SK-N-SH (cell line): ENCODE measurements around the gene IMPDH1. TPM values are rescaled to one million over a fixed set of nuclear protein-coding genes. Genes with fewer than 3 reads are reported as not detected.
A peak's percentile ranks its signal among the peaks of the same experiment; 100 is the strongest.

Experiments used
- CTCF ChIA-PET: fragments of 300-600, 350-600 bp; formaldehyde crosslinking; extraction: SDS; loops from one replicate; lab custom pipeline; 2021; lab: Yijun Ruan, JAX
- POLR2A ChIA-PET: fragments of 350-600 bp; sonication (Branson Sonifier 250); formaldehyde crosslinking; extraction: SDS; loops from one replicate; lab custom pipeline; 2020; ENCODE audit warnings: antibody characterized with exemption, inconsistent platforms; lab: Yijun Ruan, JAX
- DNase-seq: peaks from one replicate; pipeline ENCODE4 v3.0.0; 2012
- H2AFZ ChIP-seq: fragments of 200-600 bp; sonication (generic); 2 replicates; pipeline ENCODE4 v1.8.1; 2016; ENCODE audit warnings: antibody characterized with exemption, mild to moderate bottlenecking, low read depth
- H3F3A ChIP-seq: fragments of 200-600 bp; sonication (generic); replicated peaks from 2 replicates; pipeline ENCODE3; 2016; ENCODE audit warnings: antibody characterized with exemption, mild to moderate bottlenecking; ENCODE audit not compliant: insufficient read depth
- H3K27ac ChIP-seq, 2 experiments: fragments of 200-500 bp in 1 of 2; fragments of 200-600 bp in 1 of 2; sonication (Bioruptor generic) in 1 of 2; sonication (generic), shearing (Covaris generic) in 1 of 2; 2 replicates each; pipeline versions ENCODE4 v1.5.1 to v1.6.1; 2014 to 2016; ENCODE audit warnings: low read depth in 2 of 2, inconsistent platforms in 1 of 2, low read length in 1 of 2, mild to moderate bottlenecking in 1 of 2, mixed read lengths in 1 of 2
- H3K27me3 ChIP-seq: fragments of 200-600 bp; sonication (generic), shearing (Covaris generic); 2 replicates; pipeline ENCODE4 v1.6.1; 2016; ENCODE audit warnings: mixed run types; ENCODE audit not compliant: insufficient read depth
- H3K36me3 ChIP-seq, 2 experiments: fragments of 200-500 bp in 1 of 2; fragments of 200-600 bp in 1 of 2; sonication (Bioruptor generic) in 1 of 2; sonication (generic) in 1 of 2; replicated peaks in 1 of 2; 2 replicates each; pipeline versions ENCODE3 to v1.5.1; 2014 to 2016; ENCODE audit warnings: low read length in 1 of 2, mild to moderate bottlenecking in 1 of 2; ENCODE audit not compliant: insufficient read depth in 2 of 2, control insufficient read depth in 1 of 2
- H3K4me1 ChIP-seq, 2 experiments: fragments of 200-500 bp in 1 of 2; fragments of 200-600 bp in 1 of 2; sonication (Bioruptor generic) in 1 of 2; sonication (generic), shearing (Covaris generic) in 1 of 2; 2 replicates each; pipeline versions ENCODE4 v1.5.1 to v1.6.1; 2014 to 2016; ENCODE audit warnings: low read depth in 1 of 2, low read length in 1 of 2, mixed run types in 1 of 2; ENCODE audit not compliant: insufficient read depth in 2 of 2, control insufficient read depth in 1 of 2
- H3K4me2 ChIP-seq: fragments of 200-600 bp; sonication (generic), shearing (Covaris generic); 2 replicates; pipeline ENCODE4 v1.6.1; 2017; ENCODE audit warnings: mixed run types
- H3K4me3 ChIP-seq, 2 experiments: fragments of 200-500 bp in 1 of 2; fragments of 200-600 bp in 1 of 2; sonication (Bioruptor generic) in 1 of 2; sonication (generic), shearing (Covaris generic) in 1 of 2; 2 replicates each; pipeline versions ENCODE4 v1.5.1 to v1.8.1; 2014 to 2016; ENCODE audit warnings: low read depth in 2 of 2, inconsistent platforms in 1 of 2, low read length in 1 of 2, mild to moderate bottlenecking in 1 of 2, mixed read lengths in 1 of 2, moderate library complexity in 1 of 2
- H3K79me2 ChIP-seq: fragments of 200-600 bp; sonication (generic); 2 replicates; pipeline ENCODE4 v1.8.1; 2017; ENCODE audit warnings: mild to moderate bottlenecking; ENCODE audit not compliant: insufficient read depth
- H3K9ac ChIP-seq: fragments of 200-600 bp; sonication (generic); 2 replicates; pipeline ENCODE4 v1.6.1; 2017; ENCODE audit warnings: mixed run types
- H3K9me2 ChIP-seq: fragments of 200-600 bp; sonication (generic); 2 replicates; pipeline ENCODE4 v1.6.1; 2017; ENCODE audit warnings: mixed run types
- H3K9me3 ChIP-seq: fragments of 200-600 bp; sonication (generic); 2 replicates; pipeline ENCODE4 v1.6.1; 2017; ENCODE audit warnings: mixed run types, mild to moderate bottlenecking, moderate library complexity
- H4K20me1 ChIP-seq: fragments of 200-600 bp; sonication (generic); 2 replicates; pipeline ENCODE4 v1.6.1; 2017; ENCODE audit warnings: mild to moderate bottlenecking, mixed run types; ENCODE audit not compliant: insufficient read depth
- CHD2 ChIP-seq: fragments of 150-350 bp; IDR thresholded peaks from 2 replicates; pipeline ENCODE4 v1.6.1; 2018; ENCODE audit warnings: low read length; ENCODE audit not compliant: partially characterized antibody
- ELF1 ChIP-seq: IDR thresholded peaks from 2 replicates; pipeline ENCODE4 v1.4.0; 2012
- FOXJ3 ChIP-seq: sonication (generic); formaldehyde crosslinking; IDR thresholded peaks from 2 replicates; pipeline ENCODE4 v1.5.1; 2020; ENCODE audit warnings: mild to moderate bottlenecking, missing genetic modification reagents
- FOXM1 ChIP-seq: IDR thresholded peaks from 2 replicates; pipeline ENCODE4 v1.4.0; 2012; ENCODE audit warnings: low read depth, mild to moderate bottlenecking
- GATA2 ChIP-seq: sonication (generic); formaldehyde crosslinking; IDR thresholded peaks from 2 replicates; pipeline ENCODE4 v1.5.0; 2020; ENCODE audit warnings: mild to moderate bottlenecking, missing genetic modification reagents
- JUND ChIP-seq: IDR thresholded peaks from 2 replicates; pipeline ENCODE4 v1.4.0; 2012
- NFIC ChIP-seq: IDR thresholded peaks from 2 replicates; pipeline ENCODE4 v1.4.0; 2012; ENCODE audit warnings: borderline replicate concordance
- RAD21 ChIP-seq: IDR thresholded peaks from 2 replicates; pipeline ENCODE4 v1.6.1; 2012; ENCODE audit warnings: mild to moderate bottlenecking, low read length
- RCOR1 ChIP-seq: fragments of 150-350 bp; IDR thresholded peaks from 2 replicates; pipeline ENCODE4 v1.6.1; 2017; ENCODE audit warnings: antibody characterized with exemption, low read length
- RFX5 ChIP-seq: IDR thresholded peaks from 2 replicates; pipeline ENCODE4 v1.6.1; 2012; ENCODE audit warnings: mild to moderate bottlenecking, improper control_type of control experiment, low read length
- RXRA ChIP-seq: IDR thresholded peaks from 2 replicates; pipeline ENCODE4 v1.4.0; 2012; ENCODE audit warnings: low read depth, mild to moderate bottlenecking, borderline replicate concordance
- SMC3 ChIP-seq: IDR thresholded peaks from 2 replicates; pipeline ENCODE4 v1.6.1; 2012; ENCODE audit warnings: low read depth, low read length, improper control_type of control experiment
- TAF1 ChIP-seq: IDR thresholded peaks from 2 replicates; pipeline ENCODE4 v1.6.1; 2012; ENCODE audit warnings: low read depth, mild to moderate bottlenecking, low read length, moderate library complexity, borderline replicate concordance
- YY1 ChIP-seq: IDR thresholded peaks from 2 replicates; pipeline ENCODE4 v1.4.0; 2012; ENCODE audit warnings: low read depth, mild to moderate bottlenecking
- WGBS: methylation state at CpG from one replicate; pipeline ENCODE4 v1.1.6; 2017; ENCODE audit warnings: low lambda C conversion rate; 5-methylcytosine and 5-hydroxymethylcytosine counted together
- polyA plus RNA-seq, 3 experiments: library from polyadenylated mRNA; depleted of rRNA; stranded (reverse); fragments of >200 nt; gene quantifications; 2 replicates each; pipeline ENCODE4 v1.2.3, GENCODE V29; 2012
- TF ChIP-seq, protein P1 (sequence below): fragments of 150-350 bp; IDR thresholded peaks from 2 replicates; pipeline ENCODE4 v1.6.1; 2017; ENCODE audit warnings: antibody characterized with exemption, low read length, low read depth, borderline replicate concordance
- TF ChIP-seq, protein P2 (sequence below): IDR thresholded peaks from 2 replicates; pipeline ENCODE4 v1.4.0; 2012; ENCODE audit warnings: low read depth, borderline replicate concordance
- TF ChIP-seq, protein P3 (sequence below): IDR thresholded peaks from 2 replicates; pipeline ENCODE4; 2012
- TF ChIP-seq, protein P4 (sequence below): fragments of 200-600 bp; sonication (generic); IDR thresholded peaks from 2 replicates; pipeline ENCODE4 v1.6.1; 2017; ENCODE audit warnings: antibody characterized with exemption, mild to moderate bottlenecking, moderate library complexity
- TF ChIP-seq, protein P5 (sequence below): fragments of 150-350 bp; IDR thresholded peaks from 2 replicates; pipeline ENCODE4 v1.6.1; 2016; ENCODE audit warnings: mild to moderate bottlenecking, low read depth, low read length

IMPDH1 gene
- polyA plus RNA-seq, 1 of the 3 experiments (the other 2 are of a cell fraction) = 80.4 TPM

DNA sequence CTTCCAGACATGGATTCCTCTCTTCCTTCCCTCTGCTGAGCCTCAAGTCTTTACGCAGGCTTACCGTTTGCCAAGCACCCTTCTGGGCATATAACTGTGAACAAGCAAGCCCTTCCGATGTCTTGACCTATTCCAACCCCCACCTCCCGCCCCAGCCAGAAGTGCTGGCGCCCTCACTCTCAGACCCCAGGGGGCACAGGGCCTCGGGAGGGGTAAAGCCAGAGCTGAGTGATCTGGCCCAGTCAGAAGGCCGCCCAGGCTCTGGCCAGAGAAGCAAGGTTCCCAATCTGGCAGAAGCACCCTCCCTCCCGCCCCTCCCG lies 49.5 kb downstream of the IMPDH1 start:
- peak; percentile 69 for TF ChIP-seq FOXJ3 (CRISPR knock-in tag)
- TF ChIP-seq, protein P1, sequence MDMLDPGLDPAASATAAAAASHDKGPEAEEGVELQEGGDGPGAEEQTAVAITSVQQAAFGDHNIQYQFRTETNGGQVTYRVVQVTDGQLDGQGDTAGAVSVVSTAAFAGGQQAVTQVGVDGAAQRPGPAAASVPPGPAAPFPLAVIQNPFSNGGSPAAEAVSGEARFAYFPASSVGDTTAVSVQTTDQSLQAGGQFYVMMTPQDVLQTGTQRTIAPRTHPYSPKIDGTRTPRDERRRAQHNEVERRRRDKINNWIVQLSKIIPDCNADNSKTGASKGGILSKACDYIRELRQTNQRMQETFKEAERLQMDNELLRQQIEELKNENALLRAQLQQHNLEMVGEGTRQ = no peak

DNA sequence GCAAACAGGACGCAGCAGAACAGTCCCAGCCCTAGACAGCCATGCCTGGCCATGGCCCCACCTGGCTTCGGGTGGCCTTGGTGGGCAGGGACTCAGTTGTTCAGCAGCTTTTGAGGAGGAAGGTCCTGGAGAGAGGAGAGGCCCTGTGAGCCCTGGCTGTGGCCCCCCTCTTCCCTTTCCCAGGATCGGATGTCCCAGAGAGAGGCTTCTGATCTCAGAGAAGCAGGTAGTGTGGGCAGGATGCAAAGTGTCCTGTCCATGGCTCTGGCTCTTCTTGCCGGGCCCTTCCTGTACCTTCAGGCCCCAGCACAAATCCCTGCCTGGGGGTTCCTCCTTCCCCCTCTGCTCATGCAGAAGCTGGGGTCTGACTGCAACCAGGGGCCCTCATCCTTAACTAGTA lies 49.8 kb downstream of the IMPDH1 start:
- ChIA-PET CTCF (interaction anchor here (1.1 to 20.2 kb wide), 5 partner anchors 13 to 157 kb away, joined by 3 to 493 read pairs (median 21); partner anchors contain the start of gene RBM28), POLR2A (interaction anchor here (0.9 to 3.9 kb wide), 9 partner anchors 11 to 95 kb away, joined by 3 to 37 read pairs (median 4); partner anchors contain the start of gene RBM28)
- whole genome bisulfite sequencing = 86% methylated on average over 2 of the region's 4 CpGs
- Histone ChIP-seq H3K27me3 (peaks cover 39% of the 10 kb centered on the region), H4K20me1 (no peaks in the 10 kb centered on the region), H3K79me2 (no peaks in the 10 kb centered on the region), H3K9me2 (no peaks in the 10 kb centered on the region), H3K4me3 (peak overlapping the region in 1 of 2 experiments; percentile 54; a peak in 2 of 4 replicates), H3K27ac (peak overlapping the region in 1 of 2 experiments; percentile 100; a peak in 3 of 4 replicates), H3F3A (peaks cover 5% of the 10 kb centered on the region), H3K4me2 (no peak overlapping the region), H3K9ac (no peak overlapping the region), H3K9me3 (no peaks in the 10 kb centered on the region), H3K4me1 (peaks cover 0 to 76% of the 10 kb centered on the region in 2 experiments; a peak in 2 of 4 replicates), H2AFZ (no peak overlapping the region), H3K36me3 (no peaks in the 10 kb centered on the region)
- DNase-seq = peak; percentile 29
- TF ChIP-seq RCOR1 (no peak), CHD2 (no peak), RXRA (no peak), GATA2 (CRISPR knock-in tag) (no peak), YY1 (no peak), RAD21 (no peak), SMC3 (no peak), NFIC (no peak), FOXM1 (no peak), ELF1 (no peak), RFX5 (no peak), FOXJ3 (CRISPR knock-in tag) (no peak), TAF1 (no peak), JUND (no peak)
- TF ChIP-seq, protein P2, sequence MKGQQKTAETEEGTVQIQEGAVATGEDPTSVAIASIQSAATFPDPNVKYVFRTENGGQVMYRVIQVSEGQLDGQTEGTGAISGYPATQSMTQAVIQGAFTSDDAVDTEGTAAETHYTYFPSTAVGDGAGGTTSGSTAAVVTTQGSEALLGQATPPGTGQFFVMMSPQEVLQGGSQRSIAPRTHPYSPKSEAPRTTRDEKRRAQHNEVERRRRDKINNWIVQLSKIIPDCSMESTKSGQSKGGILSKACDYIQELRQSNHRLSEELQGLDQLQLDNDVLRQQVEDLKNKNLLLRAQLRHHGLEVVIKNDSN = no peak
- TF ChIP-seq, protein P3, sequence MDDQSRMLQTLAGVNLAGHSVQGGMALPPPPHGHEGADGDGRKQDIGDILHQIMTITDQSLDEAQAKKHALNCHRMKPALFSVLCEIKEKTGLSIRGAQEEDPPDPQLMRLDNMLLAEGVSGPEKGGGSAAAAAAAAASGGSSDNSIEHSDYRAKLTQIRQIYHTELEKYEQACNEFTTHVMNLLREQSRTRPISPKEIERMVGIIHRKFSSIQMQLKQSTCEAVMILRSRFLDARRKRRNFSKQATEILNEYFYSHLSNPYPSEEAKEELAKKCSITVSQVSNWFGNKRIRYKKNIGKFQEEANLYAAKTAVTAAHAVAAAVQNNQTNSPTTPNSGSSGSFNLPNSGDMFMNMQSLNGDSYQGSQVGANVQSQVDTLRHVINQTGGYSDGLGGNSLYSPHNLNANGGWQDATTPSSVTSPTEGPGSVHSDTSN = no peak
- TF ChIP-seq, protein P4, sequence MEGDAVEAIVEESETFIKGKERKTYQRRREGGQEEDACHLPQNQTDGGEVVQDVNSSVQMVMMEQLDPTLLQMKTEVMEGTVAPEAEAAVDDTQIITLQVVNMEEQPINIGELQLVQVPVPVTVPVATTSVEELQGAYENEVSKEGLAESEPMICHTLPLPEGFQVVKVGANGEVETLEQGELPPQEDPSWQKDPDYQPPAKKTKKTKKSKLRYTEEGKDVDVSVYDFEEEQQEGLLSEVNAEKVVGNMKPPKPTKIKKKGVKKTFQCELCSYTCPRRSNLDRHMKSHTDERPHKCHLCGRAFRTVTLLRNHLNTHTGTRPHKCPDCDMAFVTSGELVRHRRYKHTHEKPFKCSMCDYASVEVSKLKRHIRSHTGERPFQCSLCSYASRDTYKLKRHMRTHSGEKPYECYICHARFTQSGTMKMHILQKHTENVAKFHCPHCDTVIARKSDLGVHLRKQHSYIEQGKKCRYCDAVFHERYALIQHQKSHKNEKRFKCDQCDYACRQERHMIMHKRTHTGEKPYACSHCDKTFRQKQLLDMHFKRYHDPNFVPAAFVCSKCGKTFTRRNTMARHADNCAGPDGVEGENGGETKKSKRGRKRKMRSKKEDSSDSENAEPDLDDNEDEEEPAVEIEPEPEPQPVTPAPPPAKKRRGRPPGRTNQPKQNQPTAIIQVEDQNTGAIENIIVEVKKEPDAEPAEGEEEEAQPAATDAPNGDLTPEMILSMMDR = no peak
- TF ChIP-seq, protein P5, sequence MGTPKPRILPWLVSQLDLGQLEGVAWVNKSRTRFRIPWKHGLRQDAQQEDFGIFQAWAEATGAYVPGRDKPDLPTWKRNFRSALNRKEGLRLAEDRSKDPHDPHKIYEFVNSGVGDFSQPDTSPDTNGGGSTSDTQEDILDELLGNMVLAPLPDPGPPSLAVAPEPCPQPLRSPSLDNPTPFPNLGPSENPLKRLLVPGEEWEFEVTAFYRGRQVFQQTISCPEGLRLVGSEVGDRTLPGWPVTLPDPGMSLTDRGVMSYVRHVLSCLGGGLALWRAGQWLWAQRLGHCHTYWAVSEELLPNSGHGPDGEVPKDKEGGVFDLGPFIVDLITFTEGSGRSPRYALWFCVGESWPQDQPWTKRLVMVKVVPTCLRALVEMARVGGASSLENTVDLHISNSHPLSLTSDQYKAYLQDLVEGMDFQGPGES = no peak

More for the DNA sequence above, 49.5 kb downstream of the IMPDH1 start:
- peaks cover 43% of the 10 kb centered on the region for H3K27me3 ChIP-seq
- CTCF ChIA-PET = interaction anchor here (1.3 to 20.2 kb wide), 4 partner anchors 13 to 157 kb away, joined by 3 to 493 read pairs (median 230); partner anchors contain the start of gene RBM28
- H3K9ac ChIP-seq = no peak overlapping the region
- peak overlapping the region in 1 of 2 experiments; percentile 100; a peak in 3 of 4 replicates for H3K27ac ChIP-seq
- no peak overlapping the region for H3K4me2 ChIP-seq
- H3K9me3 ChIP-seq = no peaks in the 10 kb centered on the region
- WGBS = 44% methylated on average over 9 of the region's 9 CpGs
- H3F3A ChIP-seq = peaks cover 5% of the 10 kb centered on the region
- POLR2A ChIA-PET = interaction anchor here (0.6 to 3.9 kb wide), 9 partner anchors 11 to 240 kb away, joined by 3 to 32 read pairs (median 4); partner anchors contain the start of gene RBM28
- no peak for DNase-seq
- H3K9me2 ChIP-seq = no peaks in the 10 kb centered on the region
- no peaks in the 10 kb centered on the region for H3K79me2 ChIP-seq
- no peaks in the 10 kb centered on the region for H4K20me1 ChIP-seq
- H3K4me3 ChIP-seq = peak overlapping the region in 1 of 2 experiments; percentile 54; a peak in 2 of 4 replicates
- H2AFZ ChIP-seq = no peak overlapping the region
- H3K36me3 ChIP-seq = no peaks in the 10 kb centered on the region
- peaks cover 0 to 76% of the 10 kb centered on the region in 2 experiments; a peak in 2 of 4 replicates for H3K4me1 ChIP-seq
